Uterus (tissue), 4 donors: Measurements from ENCODE around the gene LRCOL1. TPM values are rescaled to one million over a fixed set of nuclear protein-coding genes. Genes with fewer than 3 reads are reported as not detected.

Source experiments
- DNase-seq, 2 donors: peaks; one replicate each; pipeline ENCODE4 v3.0.0-alpha.2; 2019 to 2020
- H3K27ac ChIP-seq, 2 donors: fragments of 200-600 bp; sonication (generic); 1 replicate in 1 of 2; 2 replicates in 1 of 2; pipeline ENCODE4 v1.5.1; 2016 to 2018
- H3K27me3 ChIP-seq, 2 donors: fragments of 200-600 bp; sonication (generic); one replicate each; pipeline ENCODE4 v1.5.1; 2018 to 2019; ENCODE audit warnings: control low read depth in 1 of 2
- H3K36me3 ChIP-seq, 2 donors: fragments of 200-600 bp; sonication (generic); one replicate each; pipeline ENCODE4 v1.5.1; 2019; ENCODE audit warnings: control low read depth in 1 of 2
- H3K4me1 ChIP-seq, 2 donors: fragments of 200-600 bp; sonication (generic); one replicate each; pipeline ENCODE4 v1.5.1; 2018 to 2019; ENCODE audit warnings: control low read depth in 1 of 2
- H3K4me3 ChIP-seq, 2 donors: fragments of 200-600 bp; sonication (generic); 1 replicate in 1 of 2; 2 replicates in 1 of 2; pipeline ENCODE4 v1.5.1; 2018 to 2019; ENCODE audit warnings: mild to moderate bottlenecking in 1 of 2
- H3K9me3 ChIP-seq, 2 donors: fragments of 200-600 bp; sonication (generic); one replicate each; pipeline ENCODE4 v1.5.1; 2019; ENCODE audit warnings: control low read depth in 1 of 2
- POLR2A ChIP-seq, 2 donors: fragments of 450-650 bp; IDR thresholded peaks; one replicate each; pipeline ENCODE4 v1.6.1; 2016; ENCODE audit warnings: antibody characterized with exemption in 2 of 2, mild to moderate bottlenecking in 1 of 2, moderate library complexity in 1 of 2
- intact Hi-C: fragments of 100-400 bp; cut with DNase I; formaldehyde crosslinking; loops from one replicate; pipeline ENCODE4 v1.15.1; 2023; ENCODE audit warnings: low total_unique reads
- total RNA-seq, 4 donors: library from RNA; depleted of rRNA in 3 of 4; stranded (reverse); fragments of >200 nt in 3 of 4; gene quantifications; one replicate each; pipeline versions ENCODE4 v1.1.0 to v1.2.4, GENCODE V29; 2014 to 2023
- TF ChIP-seq, protein P1 (sequence below), 4 experiments: fragments of 200-600 bp in 2 of 4; fragments of 450-650 bp in 2 of 4; sonication (generic) in 2 of 4; IDR thresholded peaks; one replicate each; pipeline ENCODE4 v1.5.1; 2016 to 2019; ENCODE audit warnings: antibody characterized with exemption in 4 of 4, mild to moderate bottlenecking in 2 of 4, moderate library complexity in 1 of 4
- donor health status: DM: yes; HTN: yes; CAD: no.

Gene LRCOL1
- total RNA-seq, 4 donors from 2014 or later, result 0.79 to 7.1 (median 1.5) TPM; not detected in 1

DNA sequence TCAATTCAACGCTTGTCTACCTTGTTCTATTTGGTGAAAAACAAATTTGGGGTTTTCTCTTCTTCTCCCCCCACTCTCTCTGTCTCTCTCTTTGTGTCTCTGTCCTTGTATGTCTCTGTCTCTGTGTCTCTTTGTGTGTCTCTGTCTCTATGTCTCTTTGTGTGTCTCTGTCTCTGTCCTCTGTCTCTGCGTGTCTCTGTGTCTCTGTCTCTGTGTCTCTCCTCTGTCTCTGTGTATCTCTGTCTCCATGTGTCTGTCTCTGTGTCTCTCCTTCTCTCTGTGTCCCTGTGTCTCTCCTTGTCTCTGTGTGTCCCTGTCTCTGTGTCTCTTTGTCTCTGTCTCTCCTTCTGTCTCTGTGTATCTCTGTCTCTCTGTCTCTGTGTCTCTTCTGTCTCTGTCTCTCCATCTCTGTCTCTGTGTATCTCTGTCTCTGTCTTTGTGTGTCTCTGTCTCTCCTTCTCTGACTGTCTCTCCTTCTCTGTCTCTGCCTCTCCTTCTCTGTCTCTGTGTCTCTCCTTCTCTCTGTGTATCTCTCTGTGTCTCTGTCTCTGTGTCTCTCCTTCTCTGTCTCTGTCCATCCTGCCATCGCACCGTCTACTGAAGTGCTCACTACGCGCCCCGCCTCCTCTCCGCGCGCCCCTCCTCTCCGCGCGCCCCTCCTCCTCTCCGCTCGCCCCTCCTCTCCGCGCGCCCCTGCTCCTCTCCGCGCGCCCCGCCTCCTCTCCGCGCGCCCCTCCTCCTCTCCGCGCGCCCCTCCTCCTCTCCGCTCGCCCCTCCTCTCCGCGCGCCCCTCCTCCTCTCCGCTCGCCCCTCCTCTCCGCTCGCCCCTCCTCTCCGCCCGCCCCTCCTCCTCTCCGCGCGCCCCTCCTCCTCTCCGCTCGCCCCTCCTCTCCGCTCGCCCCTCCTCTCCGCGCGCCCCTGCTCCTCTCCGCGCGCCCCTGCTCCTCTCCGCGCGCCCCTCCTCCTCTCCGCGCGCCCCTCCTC lies 12.8 kb downstream of the LRCOL1 start:
- intact Hi-C loops, result no loop called here
- Histone ChIP-seq H3K36me3 (no peaks in the 10 kb centered on the region), H3K27ac (peak overlapping the region in 1 of 2 donors; percentile 53), H3K9me3 (no peaks in the 10 kb centered on the region), H3K4me3 (no peak overlapping the region), H3K27me3 (no peaks in the 10 kb centered on the region), H3K4me1 (no peaks in the 10 kb centered on the region)
- DNase-seq, result peak in 1 of 2 donors; percentile 52
- no peak for TF ChIP-seq POLR2A (IDR thresholded peaks at IDR 0.05)
- TF ChIP-seq, protein P1, sequence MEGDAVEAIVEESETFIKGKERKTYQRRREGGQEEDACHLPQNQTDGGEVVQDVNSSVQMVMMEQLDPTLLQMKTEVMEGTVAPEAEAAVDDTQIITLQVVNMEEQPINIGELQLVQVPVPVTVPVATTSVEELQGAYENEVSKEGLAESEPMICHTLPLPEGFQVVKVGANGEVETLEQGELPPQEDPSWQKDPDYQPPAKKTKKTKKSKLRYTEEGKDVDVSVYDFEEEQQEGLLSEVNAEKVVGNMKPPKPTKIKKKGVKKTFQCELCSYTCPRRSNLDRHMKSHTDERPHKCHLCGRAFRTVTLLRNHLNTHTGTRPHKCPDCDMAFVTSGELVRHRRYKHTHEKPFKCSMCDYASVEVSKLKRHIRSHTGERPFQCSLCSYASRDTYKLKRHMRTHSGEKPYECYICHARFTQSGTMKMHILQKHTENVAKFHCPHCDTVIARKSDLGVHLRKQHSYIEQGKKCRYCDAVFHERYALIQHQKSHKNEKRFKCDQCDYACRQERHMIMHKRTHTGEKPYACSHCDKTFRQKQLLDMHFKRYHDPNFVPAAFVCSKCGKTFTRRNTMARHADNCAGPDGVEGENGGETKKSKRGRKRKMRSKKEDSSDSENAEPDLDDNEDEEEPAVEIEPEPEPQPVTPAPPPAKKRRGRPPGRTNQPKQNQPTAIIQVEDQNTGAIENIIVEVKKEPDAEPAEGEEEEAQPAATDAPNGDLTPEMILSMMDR (IDR thresholded peaks at IDR 0.05), result no peak

GRCh38 chr12:132596016-132596415 lies 14.4 kb downstream of the LRCOL1 start:
- H3K4me3 ChIP-seq, result no peak overlapping the region
- H3K36me3 ChIP-seq, result no peaks in the 10 kb centered on the region
- no peaks in the 10 kb centered on the region for H3K27me3 ChIP-seq
- intact Hi-C loops, result no loop called here
- TF ChIP-seq, protein P1 (IDR thresholded peaks at IDR 0.05), result no peak
- no peak for TF ChIP-seq POLR2A (IDR thresholded peaks at IDR 0.05)
- H3K4me1 ChIP-seq, result no peaks in the 10 kb centered on the region
- H3K27ac ChIP-seq, result no peak overlapping the region
- no peaks in the 10 kb centered on the region for H3K9me3 ChIP-seq
- DNase-seq, result no peak

- H3K9me3 ChIP-seq, result no peaks in the 10 kb centered on the region
- no peaks in the 10 kb centered on the region for H3K4me1 ChIP-seq
- TF ChIP-seq, protein P1 (IDR thresholded peaks at IDR 0.05), result no peak
- no peak for TF ChIP-seq POLR2A (IDR thresholded peaks at IDR 0.05)
- no peak overlapping the region for H3K4me3 ChIP-seq
- no peaks in the 10 kb centered on the region for H3K27me3 ChIP-seq
- intact Hi-C loops, result no loop called here
- no peak overlapping the region for H3K27ac ChIP-seq
- no peak for DNase-seq
- no peaks in the 10 kb centered on the region for H3K36me3 ChIP-seq
These were observed 15.2 kb downstream of the LRCOL1 start for GRCh38 chr12:132595183-132595582.

DNA sequence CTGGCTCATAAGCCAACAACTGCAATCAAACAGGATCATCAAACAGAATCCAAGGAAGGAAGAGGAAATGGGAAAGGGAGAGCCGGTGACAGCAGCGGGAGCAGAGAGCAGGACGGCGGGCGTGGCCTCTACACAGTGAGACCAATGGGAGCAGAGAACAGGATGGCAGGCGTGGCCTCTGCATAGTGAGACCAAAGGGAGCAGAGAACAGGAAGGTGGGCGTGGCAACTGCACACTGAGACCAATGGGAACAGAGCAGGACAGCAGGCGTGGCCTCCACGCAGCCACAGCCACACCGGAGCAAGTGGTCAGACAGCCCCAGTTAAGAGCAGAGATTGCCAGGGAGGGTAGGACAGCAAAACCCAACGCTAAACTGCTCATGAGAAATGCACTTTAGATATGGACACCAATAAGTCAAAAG lies 16.4 kb downstream of the LRCOL1 start:
- Histone ChIP-seq H3K9me3 (no peaks in the 10 kb centered on the region), H3K27me3 (no peaks in the 10 kb centered on the region), H3K36me3 (no peaks in the 10 kb centered on the region), H3K4me3 (no peak overlapping the region), H3K27ac (no peak overlapping the region), H3K4me1 (no peaks in the 10 kb centered on the region)
- no peak for TF ChIP-seq POLR2A (IDR thresholded peaks at IDR 0.05)
- TF ChIP-seq, protein P1 (IDR thresholded peaks at IDR 0.05), result peak in 1 of 4 experiments; percentile 2
- DNase-seq, result peak; percentile 86 to 88
- intact Hi-C loops, result no loop called here

DNA sequence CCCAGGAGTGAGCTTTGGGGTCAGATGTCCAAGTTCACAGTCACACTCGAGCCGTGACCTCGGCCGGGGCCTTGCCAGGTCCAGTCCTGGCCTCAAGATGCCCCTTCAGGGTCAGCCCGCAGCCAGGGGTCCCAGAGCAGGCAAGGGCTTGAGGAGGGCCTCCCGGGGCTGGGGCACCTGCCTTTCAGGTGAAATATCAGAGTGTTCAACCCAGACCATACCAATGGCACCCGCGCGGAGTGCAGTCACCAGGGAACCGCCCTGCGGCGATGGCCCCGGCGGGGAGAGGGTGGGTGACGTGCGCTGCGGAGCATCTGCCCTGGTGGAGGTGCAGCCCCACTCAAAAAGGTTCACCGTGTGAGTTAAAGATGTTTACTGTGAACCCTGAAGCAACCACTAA lies 16.9 kb downstream of the LRCOL1 start:
- TF ChIP-seq POLR2A (IDR thresholded peaks at IDR 0.05), result no peak
- TF ChIP-seq, protein P1 (IDR thresholded peaks at IDR 0.05), result no peak
- H3K4me1 ChIP-seq, result no peaks in the 10 kb centered on the region
- no peak for DNase-seq
- intact Hi-C loops, result no loop called here
- no peaks in the 10 kb centered on the region for H3K36me3 ChIP-seq
- no peak overlapping the region for H3K4me3 ChIP-seq
- H3K27ac ChIP-seq, result no peak overlapping the region
- no peaks in the 10 kb centered on the region for H3K27me3 ChIP-seq
- H3K9me3 ChIP-seq, result no peaks in the 10 kb centered on the region
